B cell (primary cell): ENCODE results near the gene ZNF574.

Experiments used
- EZH2 ChIP-seq: IDR thresholded peaks from 2 replicates; pipeline ENCODE4 v1.6.1; 2012; ENCODE audit warnings: borderline replicate concordance, low read depth, mild to moderate bottlenecking, moderate library complexity, low read length; ENCODE audit not compliant: insufficient read depth, poor library complexity, severe bottlenecking
- TF ChIP-seq, protein P1 (sequence below): fragments of 200-600 bp; IDR thresholded peaks from one replicate; pipeline ENCODE4 v1.8.0; 2022; ENCODE audit warnings: antibody characterized with exemption, mild to moderate bottlenecking

- TF ChIP-seq EZH2, result no peak
- TF ChIP-seq, protein P1, sequence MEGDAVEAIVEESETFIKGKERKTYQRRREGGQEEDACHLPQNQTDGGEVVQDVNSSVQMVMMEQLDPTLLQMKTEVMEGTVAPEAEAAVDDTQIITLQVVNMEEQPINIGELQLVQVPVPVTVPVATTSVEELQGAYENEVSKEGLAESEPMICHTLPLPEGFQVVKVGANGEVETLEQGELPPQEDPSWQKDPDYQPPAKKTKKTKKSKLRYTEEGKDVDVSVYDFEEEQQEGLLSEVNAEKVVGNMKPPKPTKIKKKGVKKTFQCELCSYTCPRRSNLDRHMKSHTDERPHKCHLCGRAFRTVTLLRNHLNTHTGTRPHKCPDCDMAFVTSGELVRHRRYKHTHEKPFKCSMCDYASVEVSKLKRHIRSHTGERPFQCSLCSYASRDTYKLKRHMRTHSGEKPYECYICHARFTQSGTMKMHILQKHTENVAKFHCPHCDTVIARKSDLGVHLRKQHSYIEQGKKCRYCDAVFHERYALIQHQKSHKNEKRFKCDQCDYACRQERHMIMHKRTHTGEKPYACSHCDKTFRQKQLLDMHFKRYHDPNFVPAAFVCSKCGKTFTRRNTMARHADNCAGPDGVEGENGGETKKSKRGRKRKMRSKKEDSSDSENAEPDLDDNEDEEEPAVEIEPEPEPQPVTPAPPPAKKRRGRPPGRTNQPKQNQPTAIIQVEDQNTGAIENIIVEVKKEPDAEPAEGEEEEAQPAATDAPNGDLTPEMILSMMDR, result no peak
Observed at GRCh38 chr19:42079276-42079669, 3.3 kb downstream of the ZNF574 start.
